ENCODE measurements around the gene TIMM8B.
A peak's percentile ranks its signal among the peaks of the same experiment; 100 is the strongest.

The TIMM8B gene

DNA sequence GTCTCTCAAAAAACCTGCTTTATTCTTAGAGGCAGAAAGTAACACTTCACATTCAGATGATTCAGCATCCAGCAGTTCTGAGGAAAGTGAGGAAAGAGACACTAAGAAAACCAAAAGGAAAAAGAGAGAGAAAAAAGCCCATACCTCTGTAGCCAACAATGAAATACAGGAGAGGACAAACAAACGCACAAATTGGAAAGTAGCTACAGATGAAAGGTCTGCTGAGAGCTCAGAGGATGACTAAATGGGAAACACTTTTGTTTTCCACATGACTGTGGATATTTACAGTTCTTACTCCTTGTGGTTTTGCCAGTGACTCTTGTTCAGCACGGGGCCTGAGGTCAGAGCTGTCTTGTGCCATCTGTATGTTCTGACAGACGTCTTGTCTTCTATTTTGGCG, 3.8 kb downstream of the TIMM8B start:
- Histone ChIP-seq H3K9ac (ENCODE audit: low read depth, low read length, poor library complexity) (no peak overlapping the region), H3K14ac (ENCODE audit: low read length) (no peak overlapping the region), H2BK12ac (ENCODE audit: low read length) (no peak overlapping the region), H2BK5ac (ENCODE audit: low read length) (no peak overlapping the region), H3K4me3 (ENCODE audit: low read length in 2 of 2) (no peak overlapping the region), H3K36me3 (replicated peaks in 1 of 2; ENCODE audit: control insufficient read depth in 2 of 2, insufficient read depth in 2 of 2, low read length in 2 of 2) (peaks cover 13 to 75% of the 10 kb centered on the region in 2 donors), H2AFZ (ENCODE audit: low read length) (no peak overlapping the region), H2BK15ac (ENCODE audit: low read length) (no peak overlapping the region), H3K27ac (replicated peaks; ENCODE audit: low read length) (no peak overlapping the region), H3K4ac (ENCODE audit: low read length) (no peak overlapping the region), H3K23ac (ENCODE audit: low read depth, low read length, poor library complexity) (no peak overlapping the region), H3K9me3 (replicated peaks in 1 of 2; ENCODE audit: control insufficient read depth in 2 of 2, insufficient read depth in 1 of 2, low read depth in 1 of 2, low read length in 2 of 2) (no peaks in the 10 kb centered on the region), H3K4me1 (ENCODE audit: control insufficient read depth in 2 of 2, insufficient read depth in 1 of 2, low read depth in 1 of 2, low read length in 2 of 2) (peaks cover 0 to 6% of the 10 kb centered on the region in 2 donors), H4K91ac (ENCODE audit: low read depth, low read length, poor library complexity) (no peak overlapping the region), H4K8ac (ENCODE audit: low read depth, low read length) (no peak overlapping the region), H3K27me3 (ENCODE audit: control insufficient read depth in 3 of 3, insufficient read depth in 3 of 3, low read depth in 1 of 3, low read length in 3 of 3) (no peaks in the 10 kb centered on the region), H2BK120ac (ENCODE audit: low read depth, low read length) (no peak overlapping the region), H3K79me1 (ENCODE audit: low read depth, low read length) (peaks cover 5% of the 10 kb centered on the region), H3K4me2 (ENCODE audit: insufficient read depth, low read length, poor library complexity, severe bottlenecking) (no peak overlapping the region), H3K18ac (ENCODE audit: low read length) (no peak overlapping the region), H2AK5ac (ENCODE audit: low read depth, low read length) (no peak overlapping the region)
- WGBS, 2 donors (ENCODE audit: extremely low coverage in 2 of 2, insufficient read length in 2 of 2, insufficient replicate concordance in 1 of 2) = no CpG with 5 or more reads among the region's 4 CpGs
- no peak for DNase-seq (ENCODE audit: low spot score)

- Histone ChIP-seq H3K4ac (ENCODE audit: low read length) (no peak within 1 kb of the TSS), H2BK5ac (ENCODE audit: low read length) (peak within 1 kb of the TSS; percentile 84), H3K9ac (ENCODE audit: low read depth, low read length, poor library complexity) (peak within 1 kb of the TSS; percentile 91), H3K4me3 (ENCODE audit: low read length in 2 of 2) (peak within 1 kb of the TSS; percentile 88 to 89), H3K9me3 (replicated peaks in 1 of 2; ENCODE audit: control insufficient read depth in 2 of 2, insufficient read depth in 1 of 2, low read depth in 1 of 2, low read length in 2 of 2) (no peaks in the 10 kb centered on the region), H3K23ac (ENCODE audit: low read depth, low read length, poor library complexity) (no peak within 1 kb of the TSS), H3K36me3 (replicated peaks in 1 of 2; ENCODE audit: control insufficient read depth in 2 of 2, insufficient read depth in 2 of 2, low read length in 2 of 2) (peaks cover 5 to 38% of the 10 kb centered on the region in 2 donors), H3K14ac (ENCODE audit: low read length) (no peak within 1 kb of the TSS), H2BK120ac (ENCODE audit: low read depth, low read length) (no peak within 1 kb of the TSS), H3K27ac (replicated peaks; ENCODE audit: low read length) (peak within 1 kb of the TSS; percentile 97), H3K79me1 (ENCODE audit: low read depth, low read length) (peaks cover 5% of the 10 kb centered on the region), H2AK5ac (ENCODE audit: low read depth, low read length) (peak within 1 kb of the TSS; percentile 14), H3K4me1 (ENCODE audit: control insufficient read depth in 2 of 2, insufficient read depth in 1 of 2, low read depth in 1 of 2, low read length in 2 of 2) (no peaks in the 10 kb centered on the region), H4K91ac (ENCODE audit: low read depth, low read length, poor library complexity) (no peak within 1 kb of the TSS), H4K8ac (ENCODE audit: low read depth, low read length) (no peak within 1 kb of the TSS), H3K18ac (ENCODE audit: low read length) (peak within 1 kb of the TSS; percentile 98), H2BK15ac (ENCODE audit: low read length) (no peak within 1 kb of the TSS), H2AFZ (ENCODE audit: low read length) (peak within 1 kb of the TSS; percentile 96), H3K27me3 (ENCODE audit: control insufficient read depth in 3 of 3, insufficient read depth in 3 of 3, low read depth in 1 of 3, low read length in 3 of 3) (no peaks in the 10 kb centered on the region), H3K4me2 (ENCODE audit: insufficient read depth, low read length, poor library complexity, severe bottlenecking) (peak within 1 kb of the TSS; percentile 77), H2BK12ac (ENCODE audit: low read length) (no peak within 1 kb of the TSS)
- DNase-seq (ENCODE audit: low spot score) = peak; percentile 86
- no CpG with 5 or more reads among the region's 43 CpGs for WGBS, 2 donors (ENCODE audit: extremely low coverage in 2 of 2, insufficient read length in 2 of 2, insufficient replicate concordance in 1 of 2)
Measured at GRCh38 chr11:112073941-112074811, 12.4 kb downstream of the TIMM8B start, which contains the start of the genes NKAPD1 and PIH1D2. Gene NKAPD1, plus strand, starts transcription at chr11:112074299. Its CDS starts 1,276 bp downstream, at chr11:112075575. Gene PIH1D2, minus strand, starts transcription at chr11:112074017. Its CDS starts 843 bp downstream, at chr11:112073174.

DNA sequence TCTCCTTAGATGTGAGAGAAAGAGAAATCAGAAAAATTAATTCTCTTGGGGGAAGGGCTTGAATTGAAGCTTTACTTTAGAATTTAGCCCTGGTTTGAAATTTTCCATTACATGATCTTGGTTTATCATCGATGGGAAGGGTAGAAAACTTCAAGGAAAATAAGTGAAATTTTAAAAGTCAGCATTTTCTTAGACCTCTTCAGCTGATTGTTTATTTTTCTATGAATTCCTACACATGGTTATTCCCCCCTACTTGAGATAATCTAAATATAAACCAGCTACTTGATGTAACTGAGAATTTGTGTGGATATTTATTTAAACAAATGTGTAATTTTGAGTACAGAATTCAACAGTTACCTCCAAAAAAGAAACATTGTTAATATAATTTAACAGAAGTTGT, 23.6 kb downstream of the TIMM8B start:
- Histone ChIP-seq H2AK5ac (ENCODE audit: low read depth, low read length) (no peak overlapping the region), H3K36me3 (replicated peaks in 1 of 2; ENCODE audit: control insufficient read depth in 2 of 2, insufficient read depth in 2 of 2, low read length in 2 of 2) (peaks cover 17 to 67% of the 10 kb centered on the region in 2 donors), H3K9me3 (replicated peaks in 1 of 2; ENCODE audit: control insufficient read depth in 2 of 2, insufficient read depth in 1 of 2, low read depth in 1 of 2, low read length in 2 of 2) (no peaks in the 10 kb centered on the region), H4K8ac (ENCODE audit: low read depth, low read length) (no peak overlapping the region), H2BK12ac (ENCODE audit: low read length) (no peak overlapping the region), H3K27ac (replicated peaks; ENCODE audit: low read length) (no peak overlapping the region), H3K23ac (ENCODE audit: low read depth, low read length, poor library complexity) (no peak overlapping the region), H4K91ac (ENCODE audit: low read depth, low read length, poor library complexity) (no peak overlapping the region), H2AFZ (ENCODE audit: low read length) (no peak overlapping the region), H3K18ac (ENCODE audit: low read length) (no peak overlapping the region), H3K9ac (ENCODE audit: low read depth, low read length, poor library complexity) (no peak overlapping the region), H3K4me3 (ENCODE audit: low read length in 2 of 2) (no peak overlapping the region), H3K4me1 (ENCODE audit: control insufficient read depth in 2 of 2, insufficient read depth in 1 of 2, low read depth in 1 of 2, low read length in 2 of 2) (no peaks in the 10 kb centered on the region), H3K14ac (ENCODE audit: low read length) (no peak overlapping the region), H3K4ac (ENCODE audit: low read length) (no peak overlapping the region), H2BK5ac (ENCODE audit: low read length) (no peak overlapping the region), H3K27me3 (ENCODE audit: control insufficient read depth in 3 of 3, insufficient read depth in 3 of 3, low read depth in 1 of 3, low read length in 3 of 3) (peaks cover 0 to 1% (median 0%) of the 10 kb centered on the region in 3 experiments), H3K4me2 (ENCODE audit: insufficient read depth, low read length, poor library complexity, severe bottlenecking) (no peak overlapping the region), H3K79me1 (ENCODE audit: low read depth, low read length) (no peaks in the 10 kb centered on the region), H2BK120ac (ENCODE audit: low read depth, low read length) (no peak overlapping the region), H2BK15ac (ENCODE audit: low read length) (no peak overlapping the region)
- no CpG with 5 or more reads among the region's 1 CpG for WGBS, 2 donors (ENCODE audit: extremely low coverage in 2 of 2, insufficient read length in 2 of 2, insufficient replicate concordance in 1 of 2)
- no peak for DNase-seq (ENCODE audit: low spot score)

- Histone ChIP-seq H3K9ac (ENCODE audit: low read depth, low read length, poor library complexity) (no peak overlapping the region), H2BK15ac (ENCODE audit: low read length) (no peak overlapping the region), H3K27me3 (ENCODE audit: control insufficient read depth in 3 of 3, insufficient read depth in 3 of 3, low read depth in 1 of 3, low read length in 3 of 3) (peaks cover 0 to 1% (median 0%) of the 10 kb centered on the region in 3 experiments), H3K9me3 (replicated peaks in 1 of 2; ENCODE audit: control insufficient read depth in 2 of 2, insufficient read depth in 1 of 2, low read depth in 1 of 2, low read length in 2 of 2) (no peaks in the 10 kb centered on the region), H3K23ac (ENCODE audit: low read depth, low read length, poor library complexity) (no peak overlapping the region), H2BK5ac (ENCODE audit: low read length) (no peak overlapping the region), H4K8ac (ENCODE audit: low read depth, low read length) (no peak overlapping the region), H3K4me2 (ENCODE audit: insufficient read depth, low read length, poor library complexity, severe bottlenecking) (no peak overlapping the region), H3K4me1 (ENCODE audit: control insufficient read depth in 2 of 2, insufficient read depth in 1 of 2, low read depth in 1 of 2, low read length in 2 of 2) (no peaks in the 10 kb centered on the region), H2BK120ac (ENCODE audit: low read depth, low read length) (no peak overlapping the region), H3K18ac (ENCODE audit: low read length) (no peak overlapping the region), H2AK5ac (ENCODE audit: low read depth, low read length) (no peak overlapping the region), H3K4ac (ENCODE audit: low read length) (no peak overlapping the region), H3K27ac (replicated peaks; ENCODE audit: low read length) (no peak overlapping the region), H4K91ac (ENCODE audit: low read depth, low read length, poor library complexity) (no peak overlapping the region), H3K36me3 (replicated peaks in 1 of 2; ENCODE audit: control insufficient read depth in 2 of 2, insufficient read depth in 2 of 2, low read length in 2 of 2) (peaks cover 24 to 95% of the 10 kb centered on the region in 2 donors), H3K4me3 (ENCODE audit: low read length in 2 of 2) (no peak overlapping the region), H3K14ac (ENCODE audit: low read length) (no peak overlapping the region), H3K79me1 (ENCODE audit: low read depth, low read length) (no peaks in the 10 kb centered on the region), H2AFZ (ENCODE audit: low read length) (no peak overlapping the region), H2BK12ac (ENCODE audit: low read length) (no peak overlapping the region)
- DNase-seq (ENCODE audit: low spot score) = no peak
- no CpG with 5 or more reads among the region's 1 CpG for WGBS, 2 donors (ENCODE audit: extremely low coverage in 2 of 2, insufficient read length in 2 of 2, insufficient replicate concordance in 1 of 2)
Measured at GRCh38 chr11:112058103-112058502, 28.5 kb downstream of the TIMM8B start.
